ENCODE results near the gene SCGB3A1.

SCGB3A1 gene

GRCh38 chr5:180594311-180595045 lies 3.2 kb upstream of the SCGB3A1 start:
- no peak overlapping the region for H3K27ac Mint-ChIP-seq
- no peaks in the 10 kb centered on the region for H3K9me3 Mint-ChIP-seq
- no peak overlapping the region for H3K4me3 Mint-ChIP-seq
- peaks cover 37% of the 10 kb centered on the region for H3K27me3 Mint-ChIP-seq
- intact Hi-C loops (cut with micrococcal nuclease) = no loop called here
- peaks cover 10% of the 10 kb centered on the region for H3K4me1 Mint-ChIP-seq (ENCODE audit: low read depth)
- H3K36me3 Mint-ChIP-seq (ENCODE audit: low read depth) = no peaks in the 10 kb centered on the region

GRCh38 chr5:180593446-180594206 lies 2.3 kb upstream of the SCGB3A1 start:
- H3K27ac Mint-ChIP-seq = no peak overlapping the region
- H3K9me3 Mint-ChIP-seq = no peaks in the 10 kb centered on the region
- H3K27me3 Mint-ChIP-seq = peaks cover 45% of the 10 kb centered on the region
- H3K4me3 Mint-ChIP-seq = no peak overlapping the region
- H3K4me1 Mint-ChIP-seq (ENCODE audit: low read depth) = peaks cover 13% of the 10 kb centered on the region
- H3K36me3 Mint-ChIP-seq (ENCODE audit: low read depth) = no peaks in the 10 kb centered on the region
- intact Hi-C loops (cut with micrococcal nuclease) = no loop called here

- Mint-ChIP-seq H3K4me1 (ENCODE audit: low read depth) (peaks cover 21% of the 10 kb centered on the region), H3K4me3 (no peak overlapping the region)
Observed at GRCh38 chr5:180592176-180592575, 877 bp upstream of the SCGB3A1 start.

GRCh38 chr5:180590543-180591310 lies 572 bp downstream of the SCGB3A1 start:
- H3K36me3 Mint-ChIP-seq (ENCODE audit: low read depth) = no peaks in the 10 kb centered on the region
- H3K4me3 Mint-ChIP-seq = peak overlapping the region; percentile 35
- H3K27me3 Mint-ChIP-seq = peaks cover 58% of the 10 kb centered on the region
- H3K9me3 Mint-ChIP-seq = no peaks in the 10 kb centered on the region
- H3K27ac Mint-ChIP-seq = no peak overlapping the region
- H3K4me1 Mint-ChIP-seq (ENCODE audit: low read depth) = peaks cover 21% of the 10 kb centered on the region
- intact Hi-C loops (cut with micrococcal nuclease) = no loop called here

More at GRCh38 chr5:180592176-180592575, 877 bp upstream of the SCGB3A1 start:
- H3K27me3 Mint-ChIP-seq = peaks cover 53% of the 10 kb centered on the region
- no peaks in the 10 kb centered on the region for H3K36me3 Mint-ChIP-seq (ENCODE audit: low read depth)
- H3K27ac Mint-ChIP-seq = no peak overlapping the region
- intact Hi-C loops (cut with micrococcal nuclease) = no loop called here
- no peaks in the 10 kb centered on the region for H3K9me3 Mint-ChIP-seq

- peaks cover 62% of the 10 kb centered on the region for H3K27me3 Mint-ChIP-seq
- intact Hi-C loops (cut with micrococcal nuclease) = no loop called here
- no peak overlapping the region for H3K4me3 Mint-ChIP-seq
- H3K9me3 Mint-ChIP-seq = no peaks in the 10 kb centered on the region
- H3K4me1 Mint-ChIP-seq (ENCODE audit: low read depth) = peaks cover 21% of the 10 kb centered on the region
- H3K36me3 Mint-ChIP-seq (ENCODE audit: low read depth) = no peaks in the 10 kb centered on the region
- H3K27ac Mint-ChIP-seq = no peak overlapping the region
Observed at GRCh38 chr5:180589771-180590542, 1.3 kb downstream of the SCGB3A1 start.

- no peak overlapping the region for H3K27ac Mint-ChIP-seq
- H3K4me1 Mint-ChIP-seq (ENCODE audit: low read depth) = peaks cover 16% of the 10 kb centered on the region
- H3K4me3 Mint-ChIP-seq = no peak overlapping the region
- H3K27me3 Mint-ChIP-seq = peaks cover 55% of the 10 kb centered on the region
- H3K9me3 Mint-ChIP-seq = no peaks in the 10 kb centered on the region
- H3K36me3 Mint-ChIP-seq (ENCODE audit: low read depth) = no peaks in the 10 kb centered on the region
- intact Hi-C loops (cut with micrococcal nuclease) = no loop called here
Observed at GRCh38 chr5:180586870-180587269, 4.4 kb downstream of the SCGB3A1 start.

GRCh38 chr5:180586204-180586603 lies 5.1 kb downstream of the SCGB3A1 start:
- Mint-ChIP-seq H3K4me3 (no peak overlapping the region), H3K9me3 (no peaks in the 10 kb centered on the region), H3K4me1 (ENCODE audit: low read depth) (peaks cover 16% of the 10 kb centered on the region), H3K36me3 (ENCODE audit: low read depth) (no peaks in the 10 kb centered on the region), H3K27ac (no peak overlapping the region), H3K27me3 (peaks cover 53% of the 10 kb centered on the region)
- intact Hi-C loops (cut with micrococcal nuclease) = no loop called here

GRCh38 chr5:180583738-180584137 lies 7.6 kb downstream of the SCGB3A1 start:
- Mint-ChIP-seq H3K27ac (no peak overlapping the region), H3K36me3 (ENCODE audit: low read depth) (peaks cover 1% of the 10 kb centered on the region), H3K4me1 (ENCODE audit: low read depth) (peaks cover 10% of the 10 kb centered on the region), H3K9me3 (no peaks in the 10 kb centered on the region), H3K27me3 (peaks cover 30% of the 10 kb centered on the region), H3K4me3 (no peak overlapping the region)
- intact Hi-C loops (cut with micrococcal nuclease) = no loop called here

- H3K4me1 Mint-ChIP-seq (ENCODE audit: low read depth) = no peaks in the 10 kb centered on the region
- H3K27me3 Mint-ChIP-seq = peaks cover 16% of the 10 kb centered on the region
- no peak overlapping the region for H3K4me3 Mint-ChIP-seq
- peaks cover 28% of the 10 kb centered on the region for H3K36me3 Mint-ChIP-seq (ENCODE audit: low read depth)
- intact Hi-C loops (cut with micrococcal nuclease) = no loop called here
- no peaks in the 10 kb centered on the region for H3K9me3 Mint-ChIP-seq
- no peak overlapping the region for H3K27ac Mint-ChIP-seq
Observed at GRCh38 chr5:180580681-180581080, 10.6 kb downstream of the SCGB3A1 start.

GRCh38 chr5:180575571-180575970 lies 15.7 kb downstream of the SCGB3A1 start:
- no peaks in the 10 kb centered on the region for H3K9me3 Mint-ChIP-seq
- H3K36me3 Mint-ChIP-seq (ENCODE audit: low read depth) = peaks cover 71% of the 10 kb centered on the region
- intact Hi-C loops (cut with micrococcal nuclease) = no loop called here
- no peak overlapping the region for H3K4me3 Mint-ChIP-seq
- no peak overlapping the region for H3K27ac Mint-ChIP-seq
- H3K27me3 Mint-ChIP-seq = no peaks in the 10 kb centered on the region
- no peaks in the 10 kb centered on the region for H3K4me1 Mint-ChIP-seq (ENCODE audit: low read depth)

- intact Hi-C loops (cut with micrococcal nuclease) = no loop called here
- no peak overlapping the region for H3K27ac Mint-ChIP-seq
- H3K4me3 Mint-ChIP-seq = no peak overlapping the region
- peaks cover 89% of the 10 kb centered on the region for H3K36me3 Mint-ChIP-seq (ENCODE audit: low read depth)
- no peaks in the 10 kb centered on the region for H3K27me3 Mint-ChIP-seq
- H3K4me1 Mint-ChIP-seq (ENCODE audit: low read depth) = no peaks in the 10 kb centered on the region
- H3K9me3 Mint-ChIP-seq = no peaks in the 10 kb centered on the region
Observed at GRCh38 chr5:180568914-180569313, 22.4 kb downstream of the SCGB3A1 start.

GRCh38 chr5:180563994-180564393 lies 27.3 kb downstream of the SCGB3A1 start:
- Mint-ChIP-seq H3K27ac (no peak overlapping the region), H3K4me1 (ENCODE audit: low read depth) (no peaks in the 10 kb centered on the region)
- intact Hi-C loops (cut with micrococcal nuclease) = no loop called here

GRCh38 chr5:180558232-180558631 lies 33.1 kb downstream of the SCGB3A1 start:
- H3K36me3 Mint-ChIP-seq (ENCODE audit: low read depth) = peaks cover 85% of the 10 kb centered on the region
- H3K27ac Mint-ChIP-seq = no peak overlapping the region
- H3K4me3 Mint-ChIP-seq = no peak overlapping the region
- no peaks in the 10 kb centered on the region for H3K9me3 Mint-ChIP-seq
- no peaks in the 10 kb centered on the region for H3K27me3 Mint-ChIP-seq
- intact Hi-C loops (cut with micrococcal nuclease) = no loop called here
- no peaks in the 10 kb centered on the region for H3K4me1 Mint-ChIP-seq (ENCODE audit: low read depth)

More at GRCh38 chr5:180563994-180564393, 27.3 kb downstream of the SCGB3A1 start:
- H3K36me3 Mint-ChIP-seq (ENCODE audit: low read depth) = peaks cover 97% of the 10 kb centered on the region
- no peaks in the 10 kb centered on the region for H3K27me3 Mint-ChIP-seq
- no peak overlapping the region for H3K4me3 Mint-ChIP-seq
- no peaks in the 10 kb centered on the region for H3K9me3 Mint-ChIP-seq

Data from dendritic cell treated with granulocyte-macrophage colony-stimulating factor and Interleukin-4, amounts not matched to agents 40 ng/mL and 50 ng/mL, for 4 days (primary cell).